Measurements from ENCODE around the gene NT5DC2. TPM values are rescaled to one million over a fixed set of nuclear protein-coding genes. Genes with fewer than 3 reads are reported as not detected.

Gene NT5DC2
- total RNA-seq, 1 experiment from 2014 or later = 212 TPM

- intact Hi-C loops (cut with micrococcal nuclease; ENCODE audit: unreplicated experiment) = no loop called here
- ChIA-PET POLR2A (no interaction called here), CTCF (no interaction called here)
- Mint-ChIP-seq H3K4me1 (ENCODE audit: low read depth, unreplicated experiment) (no peaks in the 10 kb centered on the region), H3K36me3 (ENCODE audit: insufficient read depth, unreplicated experiment) (no peaks in the 10 kb centered on the region), H3K27ac (ENCODE audit: unreplicated experiment) (no peak overlapping the region), H3K4me3 (ENCODE audit: unreplicated experiment) (no peak overlapping the region), H3K9me3 (ENCODE audit: unreplicated experiment) (no peaks in the 10 kb centered on the region), H3K27me3 (ENCODE audit: insufficient read depth, unreplicated experiment) (no peaks in the 10 kb centered on the region)
- no peak for TF ChIP-seq CTCF (IDR thresholded peaks at IDR 0.05; ENCODE audit: insufficient read depth in 1 of 2, low read depth in 1 of 2, low read length in 1 of 2, severe bottlenecking in 1 of 2, unreplicated experiment in 1 of 2)
- Histone ChIP-seq H3K4me3 (ENCODE audit: low read depth, low read length) (no peak overlapping the region), H3K36me3 (ENCODE audit: control insufficient read depth, insufficient read depth, low read length) (no peaks in the 10 kb centered on the region), H3K9me3 (no peaks in the 10 kb centered on the region), H3K27me3 (replicated peaks; ENCODE audit: control insufficient read depth, insufficient read depth, low read length) (no peaks in the 10 kb centered on the region), H3K4me1 (no peaks in the 10 kb centered on the region)
- no peak for DNase-seq
- no TSS peak for BruUV-seq (replicated peaks)
Measured at GRCh38 chr3:52514576-52514975, 19.1 kb downstream of the NT5DC2 start.

- no peaks in the 10 kb centered on the region for H3K4me1 ChIP-seq
- Mint-ChIP-seq H3K27me3 (ENCODE audit: insufficient read depth, unreplicated experiment) (peaks cover 2% of the 10 kb centered on the region), H3K27ac (ENCODE audit: unreplicated experiment) (no peak overlapping the region), H3K4me3 (ENCODE audit: unreplicated experiment) (no peak overlapping the region), H3K36me3 (ENCODE audit: insufficient read depth, unreplicated experiment) (no peaks in the 10 kb centered on the region), H3K9me3 (ENCODE audit: unreplicated experiment) (no peaks in the 10 kb centered on the region), H3K4me1 (ENCODE audit: low read depth, unreplicated experiment) (no peaks in the 10 kb centered on the region)
- no peak for TF ChIP-seq CTCF (IDR thresholded peaks at IDR 0.05; ENCODE audit: insufficient read depth in 1 of 2, low read depth in 1 of 2, low read length in 1 of 2, severe bottlenecking in 1 of 2, unreplicated experiment in 1 of 2)
- no peak for DNase-seq
- no peak overlapping the region for H3K4me3 ChIP-seq (ENCODE audit: low read depth, low read length)
- ChIA-PET CTCF (no interaction called here), POLR2A (no interaction called here)
- BruUV-seq (replicated peaks) = no TSS peak
- H3K27me3 ChIP-seq (replicated peaks; ENCODE audit: control insufficient read depth, insufficient read depth, low read length) = no peaks in the 10 kb centered on the region
- H3K36me3 ChIP-seq (ENCODE audit: control insufficient read depth, insufficient read depth, low read length) = no peaks in the 10 kb centered on the region
- intact Hi-C loops (cut with micrococcal nuclease; ENCODE audit: unreplicated experiment) = no loop called here
- H3K9me3 ChIP-seq = no peaks in the 10 kb centered on the region
Measured at GRCh38 chr3:52513281-52513680, 20.4 kb downstream of the NT5DC2 start.

GRCh38 chr3:52512727-52513126 lies 20.9 kb downstream of the NT5DC2 start:
- Histone ChIP-seq H3K9me3 (no peaks in the 10 kb centered on the region), H3K36me3 (ENCODE audit: control insufficient read depth, insufficient read depth, low read length) (no peaks in the 10 kb centered on the region), H3K4me1 (no peaks in the 10 kb centered on the region), H3K4me3 (ENCODE audit: low read depth, low read length) (no peak overlapping the region), H3K27me3 (replicated peaks; ENCODE audit: control insufficient read depth, insufficient read depth, low read length) (no peaks in the 10 kb centered on the region)
- no TSS peak for BruUV-seq (replicated peaks)
- DNase-seq = no peak
- peaks cover 2% of the 10 kb centered on the region for H3K27me3 Mint-ChIP-seq (ENCODE audit: insufficient read depth, unreplicated experiment)
- no peaks in the 10 kb centered on the region for H3K9me3 Mint-ChIP-seq (ENCODE audit: unreplicated experiment)
- no peak overlapping the region for H3K27ac Mint-ChIP-seq (ENCODE audit: unreplicated experiment)
- no peak overlapping the region for H3K4me3 Mint-ChIP-seq (ENCODE audit: unreplicated experiment)
- H3K4me1 Mint-ChIP-seq (ENCODE audit: low read depth, unreplicated experiment) = no peaks in the 10 kb centered on the region
- TF ChIP-seq CTCF (IDR thresholded peaks at IDR 0.05; ENCODE audit: insufficient read depth in 1 of 2, low read depth in 1 of 2, low read length in 1 of 2, severe bottlenecking in 1 of 2, unreplicated experiment in 1 of 2) = no peak
- POLR2A ChIA-PET = no interaction called here
- H3K36me3 Mint-ChIP-seq (ENCODE audit: insufficient read depth, unreplicated experiment) = no peaks in the 10 kb centered on the region
- intact Hi-C loops (cut with micrococcal nuclease; ENCODE audit: unreplicated experiment) = no loop called here
- CTCF ChIA-PET = no interaction called here

All from Caco-2 (cell line).